Peyer's patch (tissue), 4 donors: ENCODE data around the gene CHMP2B. TPM values are rescaled to one million over a fixed set of nuclear protein-coding genes. Genes with fewer than 3 reads are reported as not detected.
"Not testable (repeated sequence)": the region's sequence is repeated elsewhere in the genome, so short reads cannot be mapped to it uniquely, and the experiment has no call there.

Experiments
- DNase-seq, 3 donors: peaks; one replicate each; pipeline ENCODE4 v3.0.0-alpha.2; 2017 to 2019
- H3K27ac ChIP-seq, 4 donors: fragments of 200-600 bp; sonication (generic); one replicate each; pipeline ENCODE4 v1.5.1; 2016 to 2019
- H3K27me3 ChIP-seq, 2 donors: fragments of 200-600 bp; sonication (generic); one replicate each; pipeline ENCODE4 v1.5.1; 2019
- H3K36me3 ChIP-seq, 3 donors: fragments of 200-600 bp; sonication (generic); one replicate each; pipeline ENCODE4 v1.5.1; 2016 to 2019
- H3K4me1 ChIP-seq, 4 donors: fragments of 200-600 bp; sonication (generic); one replicate each; pipeline ENCODE4 v1.5.1; 2016 to 2019
- H3K4me3 ChIP-seq, 4 donors: fragments of 200-600 bp; sonication (generic); 1 replicate in 3 of 4; 2 replicates in 1 of 4; pipeline ENCODE4 v1.5.1; 2016 to 2019; ENCODE audit warnings: mild to moderate bottlenecking in 1 of 4
- H3K9me3 ChIP-seq, 4 donors: fragments of 200-600 bp; sonication (generic); one replicate each; pipeline ENCODE4 v1.5.1; 2016 to 2019; ENCODE audit warnings: mild to moderate bottlenecking in 1 of 4
- CTCF ChIP-seq, 6 experiments: fragments of 450-650 bp in 4 of 6; fragments of 200-600 bp in 2 of 6; sonication (generic) in 1 of 6; IDR thresholded peaks; one replicate each; pipeline ENCODE4 v1.5.1; 2017 to 2019; ENCODE audit warnings: antibody characterized with exemption in 6 of 6, mild to moderate bottlenecking in 3 of 6, moderate library complexity in 1 of 6
- POLR2A ChIP-seq, 2 donors: fragments of 450-650 bp; IDR thresholded peaks; one replicate each; pipeline ENCODE4 v1.5.1; 2017; ENCODE audit warnings: antibody characterized with exemption in 2 of 2, mild to moderate bottlenecking in 2 of 2, moderate library complexity in 2 of 2
- small RNA-seq, 2 donors: library from RNA; depleted of rRNA; stranded (forward); fragments of <200 nt; gene quantifications; one replicate each; pipeline ENCODE3, GENCODE V24; 2016
- total RNA-seq, 4 donors: library from RNA; depleted of rRNA; stranded (reverse); fragments of >200 nt; gene quantifications; one replicate each; pipeline ENCODE4 v1.1.0, GENCODE V29; 2016

CHMP2B gene
- total RNA-seq, 4 donors from 2014 or later = 27.1 to 60.6 (median 38.6) TPM

GRCh38 chr3:87287011-87287410, 59.9 kb downstream of the CHMP2B start:
- TF ChIP-seq POLR2A (IDR thresholded peaks at IDR 0.05) (no peak), CTCF (IDR thresholded peaks at IDR 0.05) (no peak)
- H3K4me3 ChIP-seq = no peak overlapping the region
- no peaks in the 10 kb centered on the region for H3K9me3 ChIP-seq
- no peak for DNase-seq
- H3K27me3 ChIP-seq = no peaks in the 10 kb centered on the region
- no peaks in the 10 kb centered on the region for H3K4me1 ChIP-seq
- no peak overlapping the region for H3K27ac ChIP-seq
- H3K36me3 ChIP-seq = no peaks in the 10 kb centered on the region

- TF ChIP-seq POLR2A (IDR thresholded peaks at IDR 0.05) = no peak
- TF ChIP-seq CTCF (IDR thresholded peaks at IDR 0.05) = no peak
- Histone ChIP-seq H3K4me1 (no peaks in the 10 kb centered on the region), H3K27me3 (no peaks in the 10 kb centered on the region), H3K4me3 (no peak overlapping the region), H3K36me3 (no peaks in the 10 kb centered on the region), H3K9me3 (no peaks in the 10 kb centered on the region), H3K27ac (no peak overlapping the region)
- no peak for DNase-seq
Measured at GRCh38 chr3:87288446-87288845, 61.3 kb downstream of the CHMP2B start.

GRCh38 chr3:87298111-87298718, 71.1 kb downstream of the CHMP2B start:
- Histone ChIP-seq H3K27me3 (no peaks in the 10 kb centered on the region), H3K4me1 (no peaks in the 10 kb centered on the region), H3K36me3 (no peaks in the 10 kb centered on the region), H3K4me3 (no peak overlapping the region), H3K27ac (no peak overlapping the region), H3K9me3 (no peaks in the 10 kb centered on the region)
- no peak for DNase-seq
- TF ChIP-seq CTCF (IDR thresholded peaks at IDR 0.05) (peak; percentile 8 to 79 (median 69)), POLR2A (IDR thresholded peaks at IDR 0.05) (no peak)

GRCh38 chr3:87305031-87305430, 77.9 kb downstream of the CHMP2B start:
- DNase-seq, H3K36me3 ChIP-seq, H3K27me3 ChIP-seq, H3K4me3 ChIP-seq, H3K27ac ChIP-seq, H3K4me1 ChIP-seq, H3K9me3 ChIP-seq: not testable (repeated sequence)

Small RNA genes within 50 kb of the gene (small RNA-seq; reads per million reads assigned to genes)
- gene MIR4795 = 0 reads per million in 2 donors

Other genes starting within 250 kb of the CHMP2B start
- gene VGLL3, start 236.2 kb upstream of the CHMP2B start, total RNA-seq = 1 to 10 TPM; 1.1 to 9.2 (median 4.6) TPM
- not detected for gene POU1F1, start 49.3 kb downstream of the CHMP2B start, total RNA-seq